ENCODE results near the gene TDRD3.

TDRD3 gene

DNA sequence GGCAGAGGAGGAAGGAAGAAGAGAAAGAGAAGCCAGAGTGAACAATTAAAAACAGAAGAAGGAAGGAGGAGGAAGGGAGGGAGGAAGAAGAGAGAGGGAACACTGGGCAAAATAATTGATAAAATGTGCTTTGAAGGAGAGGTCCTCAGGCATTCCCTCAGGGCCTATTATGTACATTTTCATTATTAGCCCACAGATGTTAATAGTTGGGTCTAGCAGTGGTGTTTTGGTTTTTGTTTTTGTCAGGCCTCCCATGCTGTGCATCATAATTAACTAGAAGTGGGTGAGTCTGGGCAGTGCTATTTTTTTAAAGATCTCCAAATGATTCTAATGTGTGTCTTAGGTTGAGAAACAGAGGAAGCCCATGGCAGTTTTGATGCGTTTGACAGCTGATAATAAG lies 178.1 kb downstream of the TDRD3 start:
- DNase-seq (ENCODE audit: low read depth): no peak

DNA sequence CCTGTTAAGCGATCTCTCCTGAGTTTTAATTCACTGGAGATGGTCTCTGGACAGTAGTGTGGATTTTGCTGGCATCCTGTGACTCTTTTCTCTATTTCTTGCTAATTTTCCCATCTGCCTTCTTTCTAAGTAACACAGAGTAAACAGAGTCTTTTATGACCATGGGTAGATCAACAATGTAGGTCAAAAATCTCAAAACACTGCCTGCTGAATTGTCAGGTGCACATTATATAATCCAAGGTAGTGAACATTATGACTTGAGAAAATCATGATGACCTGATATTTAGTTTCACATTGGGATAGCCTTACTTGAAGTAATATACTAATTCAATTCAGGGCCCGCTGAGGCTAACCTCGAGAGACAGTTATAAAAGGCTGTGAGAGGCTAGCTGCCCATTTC lies 180.7 kb downstream of the TDRD3 start:
- DNase-seq (ENCODE audit: low read depth): no peak

DNA sequence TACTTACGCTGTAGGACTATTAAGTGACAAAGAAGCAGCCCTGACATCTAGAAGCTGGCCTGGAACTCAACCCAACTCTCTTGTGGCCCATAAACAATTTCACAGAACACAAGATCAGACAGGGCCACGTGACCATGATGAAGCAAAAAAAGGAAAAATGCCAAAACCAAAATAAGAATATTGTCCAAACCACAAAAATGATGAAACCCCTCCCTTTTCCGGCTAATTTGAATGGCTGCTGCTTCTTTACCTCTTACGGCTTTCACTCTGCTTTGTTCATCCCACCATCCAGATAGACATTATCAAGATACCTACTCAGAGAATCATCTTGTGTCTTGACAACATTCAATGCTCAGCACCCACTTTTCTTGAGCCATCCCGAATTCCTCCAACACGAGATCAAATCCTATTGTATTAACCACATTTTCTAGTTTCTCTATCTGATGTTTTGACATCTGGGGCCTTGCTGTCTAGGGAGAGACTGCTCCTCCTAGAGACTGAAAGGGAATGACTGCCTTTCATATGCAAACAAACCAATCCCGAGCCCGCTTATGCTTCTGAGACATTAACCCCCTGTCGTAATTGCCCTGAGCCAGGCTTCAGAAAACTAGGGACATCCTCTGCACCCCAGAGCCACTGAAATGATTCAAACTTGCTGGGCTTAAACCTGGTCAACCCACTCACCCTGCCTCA lies 186.3 kb downstream of the TDRD3 start:
- DNase-seq (ENCODE audit: low read depth): no peak

DNA sequence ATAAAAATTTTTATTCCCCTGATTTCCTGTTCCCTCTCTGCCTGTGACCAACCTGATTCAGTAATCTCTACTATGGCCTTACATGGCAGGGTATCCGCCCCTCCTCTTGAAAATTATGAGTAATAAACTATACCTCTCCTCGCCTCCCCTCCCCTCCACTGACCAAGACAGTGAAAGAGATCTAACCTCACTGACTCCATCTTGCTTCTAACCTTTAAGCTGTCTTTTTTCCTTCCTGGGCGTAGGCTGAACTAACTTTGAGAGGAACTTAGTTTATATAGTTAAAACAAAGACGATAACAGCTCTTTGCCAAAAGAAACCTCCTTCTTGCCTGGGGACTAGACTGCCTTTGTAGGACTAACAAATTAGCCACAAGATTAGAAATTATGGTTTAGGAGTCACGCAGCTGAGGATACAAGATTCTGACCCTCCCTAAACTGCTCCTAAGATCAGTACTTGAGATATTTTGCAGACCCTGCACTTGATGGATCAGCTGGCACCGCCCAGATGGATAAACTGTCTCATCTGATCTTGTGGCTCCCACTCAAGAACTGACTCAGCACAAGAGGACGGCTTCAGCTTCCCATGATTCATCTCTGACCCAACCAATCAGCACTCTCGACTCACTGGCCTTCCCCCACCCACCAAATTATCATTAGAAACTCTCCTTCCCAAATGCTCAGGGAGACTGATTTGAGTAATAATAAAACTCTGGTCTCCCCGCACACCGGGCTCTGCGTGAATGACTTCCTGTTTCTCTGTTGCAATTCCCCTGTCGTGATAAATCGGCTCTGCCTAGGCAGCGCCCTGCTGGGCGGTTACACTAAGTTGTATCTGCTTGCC lies 187.1 kb downstream of the TDRD3 start:
- DNase-seq (ENCODE audit: low read depth): no peak

DNA sequence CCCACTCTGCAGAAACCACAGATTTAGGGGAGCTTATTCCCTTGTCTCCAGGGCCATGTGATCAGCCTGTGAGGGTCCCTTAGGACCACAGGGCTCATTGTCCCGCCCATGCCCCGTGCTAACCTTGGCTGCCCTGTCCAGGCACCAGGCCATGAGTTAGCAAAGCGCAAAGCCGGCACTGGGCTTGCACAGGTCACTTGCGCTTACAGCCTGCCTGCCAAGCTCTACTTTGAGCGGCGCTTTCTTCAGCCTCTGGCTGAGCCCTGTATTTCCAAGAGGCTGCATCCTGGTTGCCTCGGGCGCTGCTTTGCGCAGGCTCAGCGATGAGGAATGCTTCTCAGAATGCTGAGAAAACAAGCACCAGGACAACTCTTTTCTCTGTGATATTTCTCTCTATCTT lies 188.0 kb downstream of the TDRD3 start:
- DNase-seq (ENCODE audit: low read depth): no peak

DNA sequence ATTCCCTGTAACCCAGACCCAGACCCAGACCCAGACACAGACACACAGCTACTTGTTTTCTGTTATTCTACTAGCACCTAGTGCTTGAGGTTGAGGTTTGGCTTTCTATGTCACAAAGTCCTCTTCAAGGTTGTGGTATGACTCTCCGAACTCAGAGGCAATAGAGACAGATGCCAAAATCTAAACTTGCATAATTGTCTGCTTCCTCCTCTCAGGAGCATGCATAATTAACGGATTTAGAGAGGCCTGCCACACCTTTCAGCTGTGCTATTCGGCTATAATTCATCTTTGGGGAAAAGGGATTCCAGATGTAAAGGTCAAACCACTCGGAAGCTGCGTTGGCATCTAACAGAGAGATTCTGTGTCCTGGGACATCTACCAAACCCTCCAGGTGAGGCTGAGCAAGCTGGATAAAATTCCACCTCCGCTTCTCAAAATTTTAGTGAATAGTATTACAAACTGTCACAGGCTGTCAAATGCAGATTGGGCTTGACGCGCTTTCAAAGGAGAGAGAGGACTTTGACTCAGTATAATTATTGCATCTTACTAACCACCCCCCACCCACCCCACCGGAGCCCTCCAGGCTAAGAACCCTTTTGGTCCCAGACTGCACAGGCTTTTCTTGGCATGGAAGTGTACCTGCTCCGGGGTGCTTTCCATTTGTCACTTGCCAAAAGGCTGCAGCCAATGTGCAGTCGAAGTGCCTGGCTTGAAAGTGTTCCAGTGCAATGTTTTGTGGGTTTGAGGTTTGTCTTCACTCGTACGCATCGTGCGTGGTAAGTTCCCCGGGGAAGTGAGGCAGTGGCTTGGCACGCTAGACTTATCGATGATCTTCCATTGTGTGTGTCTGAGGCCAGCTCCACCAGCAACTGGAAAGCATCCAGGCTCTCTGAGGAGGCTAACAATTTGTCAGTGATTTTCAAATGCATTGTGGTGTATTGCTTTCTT lies 194.1 kb downstream of the TDRD3 start:
- no peak for DNase-seq (ENCODE audit: low read depth)

DNA sequence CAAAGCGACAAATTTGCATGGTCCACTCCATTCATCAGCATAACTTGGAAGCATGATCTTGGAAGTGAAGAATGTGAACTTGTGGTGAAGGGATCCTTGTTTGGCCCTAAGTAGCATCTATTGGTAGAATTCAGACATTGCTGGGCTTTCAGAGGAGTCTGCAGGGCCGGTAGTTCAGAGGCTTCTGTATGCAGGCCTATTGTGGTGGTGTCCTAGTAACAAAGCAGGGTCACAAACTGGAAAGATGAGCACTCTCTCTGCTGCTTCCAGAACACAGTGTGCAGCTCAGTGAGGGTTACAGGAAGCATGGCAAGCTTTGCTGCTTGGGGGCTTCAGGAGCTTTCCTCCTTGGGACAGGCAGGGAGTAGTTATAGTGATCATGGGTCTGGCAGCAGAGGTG lies 206.0 kb downstream of the TDRD3 start:
- no peak for DNase-seq (ENCODE audit: low read depth)

DNA sequence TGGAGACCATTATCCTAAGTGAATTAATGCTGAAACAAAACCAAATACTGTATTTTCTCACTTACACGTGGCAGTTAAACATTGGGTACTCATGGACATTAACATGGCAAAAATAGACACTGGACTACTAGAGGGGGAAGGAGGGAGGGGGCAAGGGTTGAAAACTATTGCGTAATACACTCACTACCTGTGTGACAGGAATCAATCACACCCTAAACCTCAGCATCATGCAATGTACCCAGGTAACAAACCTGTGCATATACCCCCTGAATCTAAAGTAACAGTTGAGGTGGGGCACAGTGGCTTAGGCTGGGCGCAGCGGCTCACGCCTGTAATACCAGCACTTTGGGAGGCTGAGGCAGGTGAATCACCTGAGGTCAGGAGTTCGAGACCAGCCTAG lies 207.0 kb downstream of the TDRD3 start:
- DNase-seq (ENCODE audit: low read depth): no peak

DNA sequence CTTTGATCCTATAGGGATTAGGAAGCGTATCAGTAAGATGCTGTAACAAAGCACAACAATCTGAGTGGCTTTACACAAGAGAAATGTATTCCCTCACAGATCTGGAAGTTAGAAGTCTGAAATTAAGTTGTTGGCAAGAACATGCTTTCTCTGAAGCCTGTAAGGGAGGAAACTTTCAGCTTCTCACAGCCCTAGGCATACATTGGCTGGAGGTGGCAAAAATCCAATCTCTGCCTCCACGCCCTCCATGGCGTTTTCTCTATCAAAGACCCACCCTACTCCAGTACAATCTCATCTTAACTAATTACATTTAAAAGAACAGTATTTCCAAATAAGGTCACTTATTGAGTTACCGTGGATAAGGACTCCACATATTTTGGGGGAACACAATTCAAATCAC lies 211.9 kb downstream of the TDRD3 start:
- DNase-seq (ENCODE audit: low read depth): no peak

DNA sequence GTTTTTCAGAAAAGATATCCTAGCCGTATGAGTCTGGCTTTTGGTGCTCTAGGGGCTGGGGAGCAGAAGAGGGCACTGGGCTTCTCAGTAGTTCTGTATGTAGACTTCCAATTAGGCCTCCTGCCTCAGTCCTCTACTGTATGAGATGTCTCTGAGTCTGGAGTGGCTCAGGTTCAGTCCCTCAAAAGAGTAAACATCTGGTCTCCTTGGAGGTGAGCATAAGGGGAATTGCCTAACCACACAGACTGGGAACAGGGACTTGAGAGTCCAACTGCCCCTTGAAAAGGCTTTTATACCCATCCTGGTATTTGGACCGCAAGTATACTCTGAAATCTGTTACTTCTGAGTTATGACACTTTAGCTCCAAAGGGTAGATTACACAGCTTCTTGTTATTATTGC lies 214.5 kb downstream of the TDRD3 start:
- DNase-seq (ENCODE audit: low read depth): no peak

DNA sequence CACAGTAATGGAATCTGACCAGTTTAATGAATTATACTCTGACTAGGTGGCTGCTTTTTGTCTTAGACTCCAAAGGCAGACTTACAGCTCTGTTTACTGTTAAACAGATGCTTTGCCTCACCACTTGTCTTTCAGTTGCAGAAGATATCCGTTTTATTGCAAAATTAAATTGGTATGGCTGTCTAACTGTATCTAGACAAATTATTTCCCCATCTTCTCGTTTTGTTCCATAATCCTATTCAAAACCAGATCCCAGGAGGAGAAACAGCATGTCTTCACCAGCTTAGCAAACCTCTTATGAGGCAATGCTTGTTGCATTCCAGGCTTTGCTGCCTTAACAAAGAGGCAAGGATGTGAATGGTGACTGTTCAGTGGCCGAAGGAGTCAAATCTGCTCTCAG lies 215.6 kb downstream of the TDRD3 start:
- no peak for DNase-seq (ENCODE audit: low read depth)

DNA sequence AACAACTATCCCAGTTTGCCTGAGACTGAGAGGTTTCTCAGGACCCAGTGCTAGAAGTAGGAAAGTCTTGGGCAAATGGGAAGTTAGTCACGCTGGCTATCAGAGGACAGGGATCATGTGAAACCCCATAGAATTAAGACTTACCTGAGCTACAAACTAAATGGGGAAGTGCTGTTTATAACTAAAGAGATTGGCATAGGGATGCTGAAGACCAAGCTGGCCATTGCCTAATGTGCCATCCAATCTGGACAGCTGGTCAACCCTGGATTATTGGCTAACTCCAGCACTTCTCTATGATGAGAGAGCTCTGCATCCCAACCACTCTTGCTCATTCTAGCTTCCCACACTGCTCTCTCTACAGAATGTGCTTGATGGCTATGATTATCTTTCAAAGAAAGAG lies 216.1 kb downstream of the TDRD3 start:
- no peak for DNase-seq (ENCODE audit: low read depth)

DNA sequence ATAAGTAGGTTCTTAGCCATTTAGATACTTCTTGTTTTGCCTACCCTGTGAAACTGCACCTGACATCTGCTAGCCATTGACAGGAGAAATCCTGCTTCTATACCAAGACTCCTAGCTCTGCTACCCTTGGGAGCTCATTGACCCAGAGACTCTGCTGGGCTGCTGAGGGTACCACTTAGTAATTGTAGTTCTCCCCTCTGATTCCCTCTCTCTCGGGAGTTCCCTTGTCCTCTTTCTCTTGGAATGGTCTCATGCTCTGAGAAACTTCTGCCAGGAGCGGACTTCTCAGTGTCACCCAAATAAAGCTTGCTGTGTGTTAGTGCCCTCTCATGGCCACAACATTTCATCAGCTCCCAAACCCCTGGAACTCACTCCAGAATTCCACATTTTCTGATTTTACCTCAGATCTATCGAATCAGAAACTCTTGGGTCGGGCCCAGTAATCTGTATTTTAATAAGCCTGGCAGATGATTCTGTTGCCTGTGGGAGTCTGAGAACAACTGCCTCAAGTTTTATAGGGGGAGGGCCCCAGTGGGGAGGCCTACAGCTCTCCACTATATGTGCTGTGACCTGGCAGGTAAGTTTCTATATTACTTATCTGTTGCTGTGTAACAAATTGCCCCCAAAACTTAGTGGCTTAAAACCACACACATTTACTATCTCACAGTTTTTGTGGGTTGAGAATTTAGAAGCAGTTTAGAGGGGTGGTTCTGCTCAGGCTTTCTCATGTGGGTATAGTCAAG lies 221.1 kb downstream of the TDRD3 start:
- no peak for DNase-seq (ENCODE audit: low read depth)

DNA sequence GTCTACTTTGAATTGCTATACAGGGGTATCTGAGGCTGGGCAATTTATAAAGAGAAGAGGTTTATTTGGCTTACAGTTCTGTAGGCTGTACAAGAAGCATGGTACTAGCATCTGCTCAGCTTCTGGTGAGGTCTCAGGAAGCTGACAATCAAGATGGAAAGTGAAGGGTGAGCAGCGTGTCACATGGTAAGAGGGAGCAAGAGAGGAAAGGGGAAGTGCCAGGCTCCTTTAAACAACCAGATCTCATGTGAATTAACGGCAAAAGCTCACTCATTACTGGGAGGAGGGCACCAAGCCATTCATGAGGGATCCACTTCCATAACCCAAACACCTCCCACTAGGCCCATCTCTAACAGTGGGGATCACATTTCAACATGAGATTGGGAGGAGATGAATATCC lies 222.4 kb downstream of the TDRD3 start:
- DNase-seq (ENCODE audit: low read depth): no peak

DNA sequence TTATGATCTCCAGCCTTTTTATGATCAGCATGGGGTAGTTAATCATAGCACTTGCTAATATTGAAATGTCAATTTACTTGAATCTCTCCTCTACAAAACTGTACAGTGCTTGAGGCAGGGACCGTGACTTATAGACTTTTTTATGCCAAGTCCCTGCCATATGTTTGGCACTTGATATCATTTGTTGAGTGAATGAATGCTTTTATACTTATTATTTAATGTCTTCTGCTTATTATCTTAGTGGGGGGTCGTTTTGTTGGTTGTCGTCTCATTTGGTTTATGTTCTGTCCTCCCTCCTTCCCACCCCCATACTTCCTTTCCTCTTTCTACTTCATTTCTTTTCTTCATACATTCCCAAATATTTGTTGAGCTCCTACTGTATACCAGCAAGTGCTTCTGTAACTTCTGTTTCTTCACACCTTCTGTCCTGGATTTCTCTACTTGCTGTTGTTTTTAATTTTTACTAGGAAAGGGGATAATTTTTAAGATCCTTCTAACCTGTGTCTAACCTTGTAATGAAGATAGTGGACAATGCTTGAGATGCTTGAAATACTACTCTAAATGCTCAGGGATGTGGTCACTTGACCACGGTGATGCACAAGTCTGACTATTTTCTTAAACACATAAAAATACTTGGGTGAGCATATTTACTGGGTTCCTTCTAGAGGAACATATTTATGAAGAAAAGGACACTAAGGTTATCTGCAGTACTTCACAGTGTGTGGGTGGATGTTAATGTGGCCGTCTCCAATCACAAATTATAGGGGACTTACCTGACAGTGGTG lies 223.8 kb downstream of the TDRD3 start:
- DNase-seq (ENCODE audit: low read depth): no peak

DNA sequence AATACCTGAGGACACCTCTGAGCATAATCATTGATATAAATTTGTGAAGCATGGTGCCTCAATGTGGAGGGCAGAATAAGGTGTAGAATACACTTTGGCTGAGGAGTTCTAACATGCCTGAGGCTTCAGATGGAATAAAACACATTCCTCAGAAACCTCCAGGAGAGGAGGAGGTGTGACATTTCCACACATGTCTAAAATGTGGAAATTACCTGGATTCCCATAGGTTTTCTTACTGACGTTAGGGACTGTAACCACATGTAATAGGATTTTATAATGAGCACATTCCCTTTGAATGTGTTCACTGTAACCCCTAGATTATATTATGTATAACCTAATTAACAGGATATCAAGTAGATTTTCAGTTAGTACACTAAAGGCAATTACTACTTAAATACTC lies 226.1 kb downstream of the TDRD3 start:
- no peak for DNase-seq (ENCODE audit: low read depth)
